Epithelial cell of proximal tubule (primary cell): ENCODE measurements around the gene RHBDF1. TPM values are rescaled to one million over a fixed set of nuclear protein-coding genes. Genes with fewer than 3 reads are reported as not detected.
A peak's percentile ranks its signal among the peaks of the same experiment; 100 is the strongest.

Source experiments
- DNase-seq: peaks from one replicate; pipeline ENCODE4 v3.0.0-alpha.2; 2011; ENCODE audit warnings: low read depth
- H3K4me3 ChIP-seq: 2 replicates; pipeline ENCODE4 v1.5.1; 2011; ENCODE audit warnings: low read depth, mild to moderate bottlenecking, low read length
- total RNA-seq: library from RNA; depleted of rRNA; stranded (reverse); fragments of >200 nt; gene quantifications from 2 replicates; pipeline ENCODE4 v1.2.3, GENCODE V29; 2015
- TF ChIP-seq, protein P1 (sequence below): conservative IDR thresholded peaks from 2 replicates; pipeline ENCODE4 v1.5.1; 2012; ENCODE audit warnings: low read depth, mild to moderate bottlenecking, low read length

The RHBDF1 gene
- 17.5 and 21.2 TPM in 2 replicates for total RNA-seq

DNA sequence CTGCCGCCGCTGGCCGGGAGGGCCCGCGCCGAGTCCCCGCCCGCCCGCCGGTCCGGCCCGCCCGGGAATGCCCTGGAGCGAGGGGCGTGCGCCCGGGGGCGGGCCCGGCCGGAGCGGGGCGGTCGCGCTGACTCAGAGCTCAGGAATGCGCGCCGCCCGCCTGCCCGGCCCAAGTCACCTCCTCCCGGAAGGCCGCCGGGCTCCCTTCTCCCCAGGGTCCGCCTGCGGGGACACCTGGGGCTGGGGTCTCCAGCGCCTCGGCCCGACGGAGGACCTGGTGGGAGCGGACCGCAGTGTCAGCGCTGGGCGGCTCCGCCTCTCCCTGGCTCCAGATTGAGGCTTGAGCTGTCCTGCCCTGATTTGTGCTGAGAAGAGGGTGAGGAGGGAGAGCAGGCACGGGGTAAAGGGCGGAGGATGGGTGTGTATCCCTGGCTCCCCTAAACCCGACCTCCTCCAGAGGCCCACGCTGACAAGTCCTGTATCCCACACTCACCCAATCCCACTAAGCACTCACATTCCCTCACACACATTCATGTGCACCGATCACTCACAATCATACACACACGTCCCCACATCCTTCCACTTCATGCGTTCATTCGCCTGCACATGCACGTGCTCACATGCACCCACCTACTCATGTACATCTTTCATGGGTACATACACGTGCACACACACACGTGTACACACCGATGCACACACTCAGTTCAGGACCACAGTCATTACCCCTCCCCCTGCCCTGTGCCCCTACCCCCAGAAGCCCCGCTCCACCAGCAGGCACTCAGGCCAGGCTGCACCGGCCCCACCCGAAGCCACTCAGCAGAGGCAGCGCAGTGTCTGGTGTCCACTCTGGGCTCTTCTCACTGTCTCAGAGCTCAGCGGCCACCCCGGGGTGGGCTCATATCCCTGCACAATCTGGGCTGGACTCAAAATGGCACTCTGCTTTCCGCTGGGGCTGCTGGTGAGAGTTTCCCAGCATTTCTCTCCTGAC, at the start of gene RHBDF1:
Gene RHBDF1, minus strand, starts transcription at position 71 of the 988 bp plus-strand sequence. CDS start 7,616 bp downstream, outside the sequence.
- no peak for DNase-seq
- TF ChIP-seq, protein P1, sequence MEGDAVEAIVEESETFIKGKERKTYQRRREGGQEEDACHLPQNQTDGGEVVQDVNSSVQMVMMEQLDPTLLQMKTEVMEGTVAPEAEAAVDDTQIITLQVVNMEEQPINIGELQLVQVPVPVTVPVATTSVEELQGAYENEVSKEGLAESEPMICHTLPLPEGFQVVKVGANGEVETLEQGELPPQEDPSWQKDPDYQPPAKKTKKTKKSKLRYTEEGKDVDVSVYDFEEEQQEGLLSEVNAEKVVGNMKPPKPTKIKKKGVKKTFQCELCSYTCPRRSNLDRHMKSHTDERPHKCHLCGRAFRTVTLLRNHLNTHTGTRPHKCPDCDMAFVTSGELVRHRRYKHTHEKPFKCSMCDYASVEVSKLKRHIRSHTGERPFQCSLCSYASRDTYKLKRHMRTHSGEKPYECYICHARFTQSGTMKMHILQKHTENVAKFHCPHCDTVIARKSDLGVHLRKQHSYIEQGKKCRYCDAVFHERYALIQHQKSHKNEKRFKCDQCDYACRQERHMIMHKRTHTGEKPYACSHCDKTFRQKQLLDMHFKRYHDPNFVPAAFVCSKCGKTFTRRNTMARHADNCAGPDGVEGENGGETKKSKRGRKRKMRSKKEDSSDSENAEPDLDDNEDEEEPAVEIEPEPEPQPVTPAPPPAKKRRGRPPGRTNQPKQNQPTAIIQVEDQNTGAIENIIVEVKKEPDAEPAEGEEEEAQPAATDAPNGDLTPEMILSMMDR, result no peak
- H3K4me3 ChIP-seq, result peak within 1 kb of the TSS; percentile 78

- TF ChIP-seq, protein P1, result no peak
- DNase-seq, result no peak
- no peak overlapping the region for H3K4me3 ChIP-seq
These were observed 48.3 kb upstream of the RHBDF1 start for GRCh38 chr16:120756-121155.

DNA sequence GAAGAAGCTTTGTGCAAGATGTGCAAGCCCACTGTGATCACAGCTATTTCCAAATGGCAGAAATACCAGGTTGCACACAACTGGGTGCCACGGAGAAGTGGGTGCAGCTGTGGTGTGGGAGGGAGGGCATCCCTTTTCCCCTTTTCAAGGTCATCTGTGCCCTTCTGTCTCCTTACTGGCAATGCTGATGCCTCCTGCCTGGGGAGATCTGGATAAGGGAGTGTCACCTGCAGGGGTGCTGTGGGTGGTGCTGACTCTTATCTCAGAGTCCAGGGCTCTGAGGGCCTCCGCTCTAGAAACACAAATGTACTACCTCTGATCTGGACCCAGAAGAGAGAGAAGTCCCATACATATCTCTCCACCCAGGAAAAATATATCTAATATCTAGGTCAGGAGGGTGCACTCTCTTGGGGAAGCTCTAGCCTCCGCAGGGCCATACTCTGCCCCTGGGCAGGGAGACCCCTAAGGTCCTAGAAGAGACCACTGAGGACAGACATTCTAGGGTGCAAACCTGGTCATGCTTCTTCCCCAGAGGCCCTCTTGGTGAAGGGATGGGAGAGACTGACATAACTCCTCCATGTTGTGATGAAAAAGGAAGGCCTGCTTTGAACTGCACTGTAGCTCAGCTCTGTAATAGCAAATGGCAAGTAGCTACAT, 47.5 kb upstream of the RHBDF1 start:
- DNase-seq, result no peak
- no peak overlapping the region for H3K4me3 ChIP-seq
- TF ChIP-seq, protein P1, result no peak

DNA sequence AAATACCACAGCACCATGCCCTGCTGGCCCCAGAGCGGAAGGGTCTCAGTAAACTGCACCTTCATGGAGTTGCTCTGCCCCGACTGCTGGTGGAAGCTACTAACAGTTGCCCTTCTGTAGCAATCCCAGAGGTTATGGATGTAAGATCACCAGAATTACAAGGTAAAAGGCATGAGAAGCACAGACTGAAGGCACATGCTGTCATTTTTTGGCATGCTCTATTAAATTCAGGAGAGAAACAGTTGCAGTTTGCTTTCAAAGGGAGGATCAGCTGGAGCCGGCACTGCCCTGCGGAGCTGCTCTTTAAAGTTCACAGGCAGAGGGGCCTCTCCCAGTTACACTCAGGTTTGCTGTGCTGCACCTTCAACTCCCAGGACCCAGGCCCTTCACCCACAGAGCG, 46.9 kb upstream of the RHBDF1 start:
- H3K4me3 ChIP-seq, result no peak overlapping the region
- TF ChIP-seq, protein P1, result no peak
- no peak for DNase-seq

GRCh38 chr16:118857-119256, 46.4 kb upstream of the RHBDF1 start:
- H3K4me3 ChIP-seq, result no peak overlapping the region
- TF ChIP-seq, protein P1, result no peak
- no peak for DNase-seq

GRCh38 chr16:117379-118365, 45.2 kb upstream of the RHBDF1 start:
- DNase-seq, result no peak
- no peak overlapping the region for H3K4me3 ChIP-seq
- TF ChIP-seq, protein P1, result peak; percentile 83
